SHP77 treated with DMSO at 0.1 percent for 48 hours (cell line): ENCODE results near the gene APOL1.
"Not testable (repeated sequence)": the region's sequence is repeated elsewhere in the genome, so short reads cannot be mapped to it uniquely, and the experiment has no call there.

Experiments
- DNase-seq: peaks from one replicate; lab custom pipeline; 2025; lab: John Stamatoyannopoulos, UW

APOL1 gene

DNA sequence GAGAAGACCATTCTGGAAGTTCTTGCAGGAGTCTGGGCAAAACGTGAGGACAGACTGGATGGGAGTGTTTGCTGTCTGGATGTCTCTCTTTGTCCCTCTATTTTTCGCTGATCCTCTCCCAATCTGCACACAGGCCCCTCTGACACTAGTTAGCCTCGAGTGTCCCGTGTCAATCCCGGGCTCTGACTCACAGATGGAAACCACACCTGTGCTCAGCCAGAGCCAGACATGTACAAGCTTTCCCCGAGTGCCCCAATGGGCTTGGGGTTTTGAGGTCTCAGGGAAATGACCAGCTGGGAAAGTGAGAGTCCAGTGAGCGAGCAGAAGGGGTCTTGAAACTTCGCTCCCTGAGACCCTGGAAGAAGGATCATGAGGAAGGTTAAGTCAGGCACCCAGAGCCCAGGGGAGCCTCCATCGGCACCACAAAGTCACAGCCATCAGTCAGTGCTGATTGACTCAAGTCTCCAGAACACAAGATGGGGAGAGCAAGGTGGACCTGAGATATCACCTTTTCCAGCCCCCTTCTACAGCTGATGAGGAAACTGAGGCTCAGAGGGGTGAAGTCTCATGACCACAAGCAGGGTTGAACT lies 27.5 kb upstream of the APOL1 start:
- no peak for DNase-seq

DNA sequence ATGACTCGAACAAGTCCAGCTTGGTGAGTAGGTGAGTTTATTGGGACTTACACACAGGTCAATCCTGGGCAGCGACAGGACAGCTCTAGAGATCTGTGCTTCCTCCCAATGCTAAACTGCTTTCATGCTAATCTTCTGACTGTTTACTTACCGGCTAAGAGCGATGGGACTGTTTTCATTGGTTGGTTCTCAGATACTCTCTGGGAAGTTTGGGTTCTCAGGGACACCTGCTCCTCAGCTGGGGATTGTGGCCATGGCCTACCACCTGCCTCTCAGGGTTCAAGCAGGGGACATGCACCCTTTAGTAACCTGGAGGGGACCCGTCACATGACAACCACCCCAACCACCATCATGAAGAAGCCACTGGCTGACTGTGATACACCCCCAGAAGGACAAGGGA lies 26.7 kb upstream of the APOL1 start:
- DNase-seq: no peak

DNA sequence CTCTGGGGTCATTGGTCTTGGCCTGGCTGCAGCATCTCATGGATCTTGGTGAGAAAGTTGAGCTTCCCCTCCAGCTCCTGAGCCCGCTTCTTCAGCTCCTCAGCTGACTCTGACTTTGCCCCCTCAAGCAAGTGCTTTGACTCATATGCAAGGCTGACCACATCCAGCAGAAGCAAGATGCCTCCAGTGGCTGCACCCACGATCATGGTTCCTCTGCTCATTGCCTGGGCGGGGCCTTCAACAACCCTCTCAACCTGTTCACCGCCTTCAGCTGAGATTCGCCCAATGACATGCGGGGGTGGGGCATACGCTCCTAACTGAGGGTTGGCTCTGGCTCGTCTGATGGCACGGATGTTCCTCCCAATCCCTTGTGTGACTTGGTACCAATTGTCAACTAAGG lies 25.5 kb upstream of the APOL1 start:
- DNase-seq: no peak

DNA sequence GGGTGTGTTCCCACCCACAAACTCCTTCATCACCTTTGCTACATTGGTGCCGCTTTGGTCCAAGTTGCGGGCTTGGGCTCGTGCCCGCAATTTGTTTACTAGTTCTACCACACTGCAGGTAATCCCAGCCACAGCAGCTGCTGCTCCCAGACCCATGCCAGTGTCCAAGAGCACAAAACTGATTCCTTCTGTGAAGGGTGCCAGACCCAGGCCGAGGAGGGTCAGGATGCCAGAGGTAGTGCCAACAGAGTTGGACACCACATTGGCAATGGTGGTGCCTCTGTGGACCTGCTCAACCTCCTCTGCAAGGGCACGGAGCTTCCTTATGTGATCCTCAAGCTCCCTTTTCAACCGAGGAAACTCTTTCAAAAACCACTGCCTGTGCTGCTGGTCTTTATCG lies 25.1 kb upstream of the APOL1 start:
- DNase-seq: no peak

DNA sequence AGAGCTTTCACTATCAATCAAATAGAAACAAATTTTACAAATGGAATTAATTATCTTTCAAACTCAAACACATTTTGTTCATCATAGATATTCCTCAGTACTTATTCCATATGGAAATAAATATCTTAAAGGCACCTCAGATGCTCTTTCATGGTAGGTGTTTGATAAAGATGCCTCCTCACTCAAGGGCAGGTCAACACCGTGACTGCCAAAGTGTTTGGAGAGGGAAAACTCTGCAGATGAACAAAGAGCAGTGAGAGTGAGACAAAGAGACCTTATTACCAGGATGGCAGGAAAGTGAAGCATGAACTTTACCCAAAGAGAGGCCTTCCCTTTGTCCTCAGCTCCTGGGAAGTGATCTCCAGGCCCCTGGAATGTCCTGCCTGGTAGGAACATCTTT lies 24.6 kb upstream of the APOL1 start:
- DNase-seq: not testable (repeated sequence)

DNA sequence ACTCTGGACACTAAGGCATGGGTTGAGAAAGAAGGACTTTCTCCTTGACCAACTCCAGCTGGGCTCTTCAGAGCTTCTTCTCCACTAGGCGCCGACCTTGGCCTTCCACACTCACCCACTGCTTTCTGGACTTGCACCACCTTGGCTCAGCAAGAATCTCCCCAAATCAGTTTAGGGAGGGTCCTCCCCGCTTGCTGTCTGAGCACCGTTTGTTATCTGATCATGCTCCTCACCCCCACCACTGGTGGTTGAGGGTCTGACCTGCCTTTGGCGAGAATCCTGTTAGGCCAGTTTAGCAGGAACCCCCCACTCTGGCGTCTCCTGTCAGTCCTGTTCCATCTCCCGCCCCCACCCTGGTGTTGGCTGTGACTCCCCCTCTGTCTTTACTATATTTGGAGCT lies 24.0 kb upstream of the APOL1 start:
- no peak for DNase-seq

DNA sequence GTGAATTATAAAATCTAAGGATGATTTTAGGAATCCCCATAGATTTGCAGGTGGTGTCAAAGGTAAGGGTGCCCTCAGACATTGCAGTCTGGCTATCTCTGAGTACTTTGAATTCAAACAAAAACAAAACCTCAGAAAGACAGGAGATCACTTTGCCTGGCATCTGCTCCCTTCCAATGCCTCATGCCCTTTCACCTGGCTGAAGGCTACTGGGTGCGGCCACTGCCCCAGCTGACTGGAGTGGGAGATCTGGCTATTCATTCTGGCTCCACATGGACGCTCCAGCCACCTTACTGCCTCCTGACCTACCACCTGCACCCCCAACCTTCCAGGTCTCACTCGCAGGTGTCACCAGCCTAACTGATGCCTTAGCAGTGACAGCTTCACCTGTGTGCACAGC lies 23.3 kb upstream of the APOL1 start:
- DNase-seq: not testable (repeated sequence)

DNA sequence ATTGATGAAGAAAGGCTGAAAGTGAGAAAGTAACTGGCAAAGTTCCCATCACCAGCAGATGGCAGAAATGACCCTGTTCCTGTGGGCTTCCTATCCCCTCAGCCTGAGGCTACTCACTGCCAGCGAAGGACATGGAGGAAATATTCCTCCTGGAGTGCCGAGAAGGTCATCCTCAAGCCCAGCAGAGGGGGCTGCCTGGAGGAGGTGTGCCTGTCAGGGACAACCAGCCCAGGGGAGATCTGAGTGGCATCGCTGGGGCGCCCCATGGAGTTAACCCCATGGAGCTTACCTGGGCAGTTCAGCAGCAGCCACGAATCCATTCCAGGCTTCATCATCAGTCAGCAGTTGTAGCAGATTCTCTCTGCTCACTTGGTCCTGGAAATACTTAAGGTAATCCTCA lies 21.9 kb upstream of the APOL1 start:
- not testable (repeated sequence) for DNase-seq

DNA sequence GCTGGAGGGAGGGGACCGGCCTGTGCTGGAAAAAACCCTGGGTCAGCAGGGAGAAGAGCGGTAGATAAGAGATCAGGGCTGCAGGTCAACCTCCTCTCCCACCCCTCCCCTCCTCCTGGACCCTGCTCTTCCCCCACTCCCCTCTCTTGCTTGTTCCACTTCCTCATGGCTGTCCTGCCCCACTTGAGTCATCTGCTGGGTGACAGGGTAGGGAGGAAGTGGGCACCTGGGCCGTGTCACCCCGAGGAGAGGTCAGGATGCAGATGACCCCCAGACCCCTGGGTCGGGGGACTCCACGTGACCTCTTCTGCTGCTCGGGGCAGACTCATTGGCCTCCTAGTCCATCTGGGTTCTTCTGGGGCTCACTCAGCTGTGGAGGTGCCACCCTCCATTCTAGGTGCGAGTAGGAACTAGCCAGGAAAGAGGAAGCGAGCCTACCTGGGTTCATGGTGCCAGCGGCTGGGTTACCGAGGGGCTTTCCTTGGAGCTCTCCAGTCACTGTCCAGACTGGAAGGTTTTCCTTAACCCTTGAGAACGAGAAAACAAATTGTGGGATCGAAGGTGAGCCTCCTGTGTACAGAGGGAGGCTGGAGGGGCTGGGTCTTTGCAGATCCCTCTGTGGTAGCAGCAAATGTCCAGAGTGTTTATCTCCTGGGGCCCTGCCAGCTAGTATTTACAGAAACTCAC lies 20.1 kb upstream of the APOL1 start:
- DNase-seq: no peak

DNA sequence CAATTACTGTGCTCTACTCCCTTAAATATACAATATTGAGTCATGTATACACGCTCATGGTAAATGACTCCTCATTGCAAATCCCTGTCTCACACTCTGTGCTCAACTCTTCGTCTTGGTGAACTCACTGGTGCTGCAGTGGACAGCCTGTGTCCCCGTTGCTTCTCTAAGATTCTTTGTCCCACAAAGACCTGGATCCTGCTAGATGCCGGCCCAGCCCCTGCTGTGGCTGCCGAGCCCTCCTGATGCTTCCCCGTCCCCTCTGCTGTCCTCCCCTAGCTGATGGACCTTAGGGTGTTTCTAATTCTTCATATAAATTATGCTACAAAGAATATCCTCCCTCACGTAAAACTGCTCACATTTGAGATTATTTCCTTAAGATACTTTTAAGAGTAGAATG lies 19.1 kb upstream of the APOL1 start:
- DNase-seq: no peak

DNA sequence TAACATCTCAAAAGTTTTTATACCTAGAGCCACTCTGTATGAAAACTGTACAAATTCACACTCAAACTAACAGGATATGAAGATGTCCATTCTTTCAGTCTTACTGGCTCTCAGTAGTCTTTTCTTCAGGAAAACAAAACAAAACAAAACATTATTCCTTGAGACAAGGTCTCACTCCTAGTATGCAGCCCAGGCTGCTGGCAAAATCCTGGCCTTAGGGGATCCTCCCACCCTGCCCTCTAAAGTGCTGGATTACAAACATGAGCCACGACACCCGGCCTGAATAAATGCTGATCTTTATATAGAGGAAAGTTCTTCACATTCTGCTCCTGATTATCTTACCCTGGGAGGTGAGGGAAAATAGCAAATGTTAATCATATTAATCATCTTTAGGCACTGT lies 18.7 kb upstream of the APOL1 start:
- DNase-seq: no peak

DNA sequence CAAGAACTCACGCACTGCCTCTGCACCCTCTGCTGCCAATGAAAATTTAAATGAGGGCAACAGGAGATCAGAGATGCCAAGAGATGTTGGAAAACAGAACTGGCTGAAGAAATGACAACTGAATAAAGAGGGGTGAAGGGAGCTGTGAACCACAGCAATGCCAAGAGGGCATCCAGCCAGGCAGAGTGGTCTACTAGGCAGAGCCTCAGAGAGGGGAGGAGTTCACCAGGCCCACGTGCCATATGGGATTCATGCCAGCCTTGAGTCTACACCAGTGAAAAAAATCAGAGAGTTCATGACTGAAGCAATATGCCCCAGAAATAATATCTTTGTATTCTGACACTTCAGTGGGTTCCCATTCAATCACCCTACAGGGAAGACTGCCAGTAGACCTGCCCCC lies 18.0 kb upstream of the APOL1 start:
- no peak for DNase-seq

DNA sequence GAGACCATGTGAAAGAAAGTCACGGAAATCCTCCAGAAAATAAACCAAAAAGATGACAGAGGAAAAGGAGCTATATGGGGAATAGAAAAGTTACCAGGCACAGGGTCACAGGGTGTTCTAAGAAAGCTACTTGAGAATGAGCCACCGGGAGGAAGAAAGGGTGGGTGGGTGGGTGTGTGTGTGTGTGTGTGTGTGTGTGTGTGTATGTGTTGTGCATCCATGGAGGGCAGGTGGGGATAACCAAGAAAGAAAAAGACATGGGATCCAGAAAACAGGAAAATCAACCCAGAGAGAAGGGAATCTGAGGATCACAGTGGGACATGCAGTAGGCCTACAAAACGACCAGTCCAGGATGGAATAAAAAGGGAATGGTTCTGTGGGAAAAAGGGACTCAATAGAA lies 17.3 kb upstream of the APOL1 start:
- no peak for DNase-seq

DNA sequence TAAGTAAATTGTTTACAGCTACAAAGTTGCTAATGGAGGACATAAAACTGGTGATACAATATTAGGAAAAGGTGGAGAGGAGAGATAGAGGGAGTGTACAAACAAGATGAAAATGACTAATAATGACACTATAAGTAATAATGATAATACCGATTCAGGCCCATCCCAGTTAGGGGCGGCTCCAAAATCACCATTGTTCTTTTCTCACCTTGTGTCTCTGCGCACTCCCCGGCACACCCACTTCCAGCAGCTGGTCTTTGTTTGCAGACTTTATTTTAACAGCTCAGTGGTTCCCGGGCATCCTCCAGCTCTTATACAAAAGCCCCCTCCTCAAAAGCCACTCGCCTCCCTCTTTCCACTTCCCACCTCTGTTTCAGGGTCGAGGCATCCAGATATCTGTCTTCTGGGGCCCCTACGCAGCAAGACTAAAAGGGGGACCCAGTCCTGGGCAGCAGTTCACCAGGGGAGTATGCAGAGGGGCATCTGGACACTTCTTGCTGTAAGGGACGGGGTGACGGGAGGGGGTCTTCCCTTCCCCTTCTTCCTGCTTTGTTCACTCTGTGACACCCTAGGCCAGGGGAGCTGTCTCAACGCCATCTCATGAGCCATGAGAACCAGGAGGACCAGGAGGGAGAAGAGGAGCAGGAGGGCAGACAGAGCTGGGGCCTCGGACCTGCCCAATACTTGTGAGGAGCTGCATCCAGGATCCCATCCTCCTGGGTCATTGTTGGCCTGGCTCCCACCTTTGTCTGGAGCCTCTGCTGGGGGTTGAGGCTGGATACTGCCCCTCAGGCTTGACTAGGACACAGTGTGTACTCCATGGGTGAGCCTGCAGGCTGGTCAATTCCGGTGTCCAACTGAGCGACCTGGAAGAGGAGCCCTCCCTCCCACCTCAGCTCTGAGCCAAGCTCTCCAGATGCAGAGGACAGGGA lies 16.3 kb upstream of the APOL1 start:
- DNase-seq: no peak

DNA sequence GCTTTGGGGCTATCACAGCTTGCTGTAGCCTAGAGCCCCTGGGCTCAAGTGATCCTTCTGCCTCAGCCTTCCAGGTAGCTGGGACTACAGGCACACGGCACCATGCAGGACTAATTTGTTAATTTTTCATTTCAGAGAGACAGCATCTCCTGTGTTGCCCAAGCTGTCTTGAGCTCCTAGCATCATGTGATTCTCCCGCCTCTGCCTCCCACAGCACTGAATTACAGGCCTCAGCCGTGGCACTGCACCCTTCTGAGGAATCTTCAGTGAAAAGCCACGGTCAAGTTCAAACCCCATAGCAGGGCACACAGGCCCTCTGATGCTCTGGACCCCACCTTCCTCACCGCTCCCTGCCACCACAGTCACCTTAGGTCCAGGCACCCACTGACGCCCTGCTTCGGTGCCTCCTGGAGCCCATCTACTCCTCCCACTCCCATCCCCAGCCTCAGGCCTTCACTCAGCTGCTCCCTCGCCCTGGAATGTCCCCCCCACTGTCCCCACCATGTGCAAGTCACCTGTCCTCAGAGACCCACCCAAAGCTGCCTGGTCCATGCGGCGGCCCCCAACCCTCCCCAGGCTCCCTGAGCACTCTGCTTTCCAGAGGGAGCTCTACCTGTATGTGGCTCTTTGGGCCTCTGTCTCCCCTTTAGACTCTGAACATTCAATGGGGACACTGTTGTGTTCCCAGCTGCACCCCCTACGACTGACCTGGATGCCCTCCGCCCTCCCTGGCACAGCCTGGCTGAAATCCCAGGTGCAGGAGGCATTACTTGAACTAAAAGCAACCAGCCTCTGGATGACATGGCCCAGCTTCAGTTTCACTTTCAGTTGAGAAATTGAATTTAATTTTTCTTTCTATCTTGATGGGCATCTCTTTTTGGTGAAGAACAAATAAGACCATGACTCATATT lies 15.2 kb upstream of the APOL1 start:
- no peak for DNase-seq

DNA sequence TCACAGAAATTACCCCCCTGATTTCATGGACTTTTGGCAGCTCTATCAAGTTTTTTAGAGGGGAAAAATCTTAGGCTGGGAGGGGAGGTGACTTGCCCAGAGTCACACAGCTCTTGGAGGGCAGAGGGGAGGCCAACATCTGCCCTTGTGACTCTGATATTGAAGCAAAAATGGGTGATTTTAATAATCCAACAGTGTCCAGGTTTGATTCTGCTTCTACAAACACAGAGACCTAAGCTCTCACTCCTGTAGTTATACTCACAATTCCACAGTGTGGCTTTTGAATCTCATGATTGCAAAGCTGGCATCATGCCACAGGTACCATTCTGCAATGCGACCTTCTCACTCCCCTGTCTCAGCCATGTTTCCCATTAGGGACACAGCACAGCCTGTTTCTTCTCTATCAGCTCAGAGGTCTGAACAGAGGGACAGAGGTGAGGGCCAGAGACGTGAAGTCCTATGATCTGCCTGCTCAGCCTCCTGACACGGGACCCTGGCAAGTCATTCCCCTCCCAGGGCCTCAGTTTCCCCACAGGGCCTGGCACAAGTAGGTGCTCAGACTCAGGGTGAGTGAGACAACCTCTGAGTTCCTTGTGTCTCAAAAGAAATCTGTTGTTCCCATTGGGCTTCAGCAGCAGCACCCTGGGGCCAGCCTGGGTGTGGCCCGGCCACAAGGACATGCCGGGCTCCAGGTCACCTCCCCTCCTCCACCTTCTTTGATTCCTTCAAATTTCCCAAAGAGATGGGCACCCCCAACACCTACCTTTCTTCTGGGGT lies 14.4 kb upstream of the APOL1 start:
- no peak for DNase-seq

DNA sequence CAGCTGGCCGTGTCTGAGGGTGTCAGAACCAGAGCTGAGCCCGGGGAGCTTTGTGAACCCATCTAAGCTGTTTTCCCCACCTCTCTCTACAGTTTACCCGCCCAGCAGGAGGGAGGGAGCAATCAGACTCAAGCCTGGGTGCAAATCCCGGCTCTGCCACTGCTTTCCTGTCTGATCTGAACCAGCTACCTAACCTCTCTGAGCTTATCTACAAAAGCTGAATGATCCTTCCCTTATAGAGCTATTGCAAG lies 13.9 kb upstream of the APOL1 start:
- no peak for DNase-seq

DNA sequence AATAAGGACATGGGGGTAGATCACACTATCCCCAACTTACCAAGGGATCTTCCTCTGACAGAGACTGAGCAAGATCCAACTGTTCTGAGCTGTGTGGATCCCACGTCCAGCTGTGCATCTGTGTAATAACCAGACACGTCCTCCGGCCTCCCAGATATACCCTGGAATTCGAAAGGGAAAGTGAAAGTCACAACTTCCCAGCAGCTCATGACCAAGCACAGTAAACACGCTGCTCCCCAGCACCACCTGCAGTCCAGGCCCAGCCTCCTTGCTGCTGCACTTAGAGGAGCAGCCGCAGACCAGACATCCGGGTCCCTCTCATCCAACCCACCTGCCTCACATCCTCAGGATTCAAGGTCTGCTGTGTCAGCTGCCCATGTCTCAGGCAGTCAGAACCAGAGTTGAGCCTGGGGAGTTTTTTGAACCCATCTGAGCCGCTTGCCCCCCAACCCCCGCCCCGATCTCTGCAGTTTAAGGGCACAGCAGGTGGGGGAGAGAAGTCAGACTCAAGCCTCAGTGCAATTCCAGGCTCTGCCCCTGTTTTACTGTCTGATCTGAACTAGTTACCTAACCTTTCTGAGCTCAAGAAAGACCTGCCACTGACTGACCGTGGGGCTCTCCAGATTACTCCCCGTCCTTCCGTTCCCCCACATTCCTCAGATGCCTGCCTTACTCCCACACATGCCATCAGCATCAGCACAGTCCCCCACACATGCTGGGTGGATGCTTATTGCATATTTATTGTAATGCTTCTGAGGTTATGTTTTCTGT lies 13.3 kb upstream of the APOL1 start, which contains the start of gene APOL2:
APOL2 (minus strand) TSS at position 127 of the 771 bp plus-strand sequence. CDS start 6,365 bp downstream, outside the sequence.
- peak; percentile 93 for DNase-seq

DNA sequence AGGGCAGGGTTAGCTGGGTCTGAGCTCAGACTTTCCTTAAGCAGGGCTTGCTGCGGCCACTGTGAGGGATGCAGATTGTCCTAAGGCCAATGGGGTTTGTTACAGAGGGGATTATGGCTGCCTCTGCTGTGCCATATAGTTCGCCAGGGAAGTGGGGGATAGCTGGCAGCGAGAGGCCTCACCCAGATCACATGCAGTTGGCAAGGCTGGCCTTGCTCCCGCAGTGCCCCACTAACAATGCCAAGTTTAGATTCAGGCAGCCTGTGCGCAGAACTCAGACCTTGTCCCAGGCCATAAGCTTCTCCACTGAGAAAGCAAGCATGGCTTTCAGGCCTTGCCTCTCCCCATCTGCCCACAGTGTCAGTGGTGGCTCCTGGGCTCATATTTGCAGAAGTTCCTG lies 8.9 kb upstream of the APOL1 start:
- no peak for DNase-seq

DNA sequence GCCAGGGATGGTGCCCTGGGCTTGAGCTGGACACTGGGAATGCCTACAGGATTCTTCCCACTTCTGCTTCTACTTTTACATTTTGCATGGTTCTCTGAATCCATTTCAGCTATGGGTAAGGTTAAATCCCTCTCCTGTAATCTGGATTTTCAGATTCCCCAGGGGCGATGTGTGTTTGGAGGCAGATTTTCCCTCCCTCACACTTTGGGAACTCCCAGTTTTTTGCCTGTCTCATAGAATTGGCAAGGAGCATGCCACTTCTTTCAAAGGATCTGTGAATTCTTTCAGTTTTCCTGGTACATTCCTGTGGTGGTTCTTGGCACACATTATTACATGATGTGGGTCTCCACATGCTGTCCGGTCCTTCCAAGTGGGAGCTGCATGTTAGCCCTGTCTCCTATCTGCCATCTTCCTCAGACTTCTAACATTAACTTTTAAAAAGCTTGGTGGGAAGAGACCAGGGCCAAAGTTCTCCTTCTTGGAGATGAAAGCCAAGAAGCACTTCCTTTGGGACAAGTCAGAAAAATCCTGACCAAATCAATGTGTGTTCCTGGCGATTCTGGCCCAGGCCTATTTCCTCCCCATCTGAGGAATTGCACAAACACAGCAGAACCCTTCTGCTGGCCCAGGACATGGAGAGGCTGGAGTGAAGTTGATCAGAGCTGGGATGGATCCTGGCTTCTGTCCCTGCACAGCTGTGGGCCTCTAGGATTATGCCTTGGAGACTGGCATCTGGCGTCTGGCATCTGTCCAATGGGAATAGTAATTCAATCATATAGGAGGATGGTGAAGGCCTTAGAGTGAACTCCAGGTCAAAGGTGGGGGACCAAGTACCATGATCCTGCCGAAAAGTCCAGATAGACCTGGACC lies 8.2 kb upstream of the APOL1 start:
- DNase-seq: no peak
